ENCODE measurements around the gene ADGRG6.
A peak's percentile ranks its signal among the peaks of the same experiment; 100 is the strongest.

DNA sequence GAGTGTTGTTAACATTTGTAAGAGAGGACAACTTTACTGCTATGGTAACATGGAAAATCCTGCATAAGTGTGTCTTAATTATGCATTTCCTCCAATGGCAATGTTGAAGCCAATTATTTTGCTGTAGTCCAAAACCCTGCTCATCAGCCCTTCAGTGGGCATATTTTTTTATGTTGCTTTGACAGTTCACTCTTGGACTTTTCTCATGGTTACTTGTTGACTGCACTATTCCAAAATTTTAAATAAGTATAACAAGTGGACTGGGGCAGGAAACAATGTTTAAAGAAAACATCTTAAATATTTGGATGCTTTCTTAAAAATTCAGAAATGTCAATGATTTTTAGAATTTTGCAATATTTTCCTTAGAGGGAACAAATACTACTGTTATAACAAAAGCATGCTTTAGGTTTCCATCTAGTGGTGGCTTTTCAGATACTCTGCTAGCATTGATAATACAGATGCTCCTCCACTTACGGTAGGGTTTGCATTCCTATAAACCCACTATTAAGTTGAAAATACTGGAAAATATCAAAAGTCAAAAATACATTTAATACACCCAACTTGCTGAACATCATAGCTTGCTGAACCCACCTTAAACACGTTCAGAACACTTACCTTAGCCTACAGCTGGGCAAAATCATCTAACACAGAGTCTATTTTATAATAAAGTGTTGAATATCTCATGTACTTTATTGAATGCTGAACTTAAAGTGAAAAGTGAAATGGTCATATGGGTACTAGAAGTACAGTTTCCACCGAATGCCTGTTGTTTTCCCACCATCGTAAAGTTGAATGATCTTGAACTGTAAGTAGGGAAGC is 86.4 kb downstream of the ADGRG6 start:
- no peak for TF ChIP-seq EZH2 (optimal IDR thresholded peaks at IDR 0.05; ENCODE audit: low read depth, low read length)
- TF ChIP-seq EZH2phosphoT487 (IDR thresholded peaks at IDR 0.05; ENCODE audit: low read length): no peak
- TF ChIP-seq, protein P1, sequence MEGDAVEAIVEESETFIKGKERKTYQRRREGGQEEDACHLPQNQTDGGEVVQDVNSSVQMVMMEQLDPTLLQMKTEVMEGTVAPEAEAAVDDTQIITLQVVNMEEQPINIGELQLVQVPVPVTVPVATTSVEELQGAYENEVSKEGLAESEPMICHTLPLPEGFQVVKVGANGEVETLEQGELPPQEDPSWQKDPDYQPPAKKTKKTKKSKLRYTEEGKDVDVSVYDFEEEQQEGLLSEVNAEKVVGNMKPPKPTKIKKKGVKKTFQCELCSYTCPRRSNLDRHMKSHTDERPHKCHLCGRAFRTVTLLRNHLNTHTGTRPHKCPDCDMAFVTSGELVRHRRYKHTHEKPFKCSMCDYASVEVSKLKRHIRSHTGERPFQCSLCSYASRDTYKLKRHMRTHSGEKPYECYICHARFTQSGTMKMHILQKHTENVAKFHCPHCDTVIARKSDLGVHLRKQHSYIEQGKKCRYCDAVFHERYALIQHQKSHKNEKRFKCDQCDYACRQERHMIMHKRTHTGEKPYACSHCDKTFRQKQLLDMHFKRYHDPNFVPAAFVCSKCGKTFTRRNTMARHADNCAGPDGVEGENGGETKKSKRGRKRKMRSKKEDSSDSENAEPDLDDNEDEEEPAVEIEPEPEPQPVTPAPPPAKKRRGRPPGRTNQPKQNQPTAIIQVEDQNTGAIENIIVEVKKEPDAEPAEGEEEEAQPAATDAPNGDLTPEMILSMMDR (IDR thresholded peaks at IDR 0.05; ENCODE audit: low read length): peak; percentile 36

Measured in MM.1S (cell line).